ENCODE measurements around the gene COL4A2.

The COL4A2 gene

GRCh38 chr13:110291286-110291685, 15.8 kb upstream of the COL4A2 start:
- DNase-seq: no peak

GRCh38 chr13:110293037-110293436, 14.0 kb upstream of the COL4A2 start:
- DNase-seq: no peak

- no peak for DNase-seq
Observed at GRCh38 chr13:110293649-110294048, 13.4 kb upstream of the COL4A2 start.

GRCh38 chr13:110294146-110294545, 12.9 kb upstream of the COL4A2 start:
- no peak for DNase-seq

- no peak for DNase-seq
Observed at GRCh38 chr13:110294622-110295021, 12.5 kb upstream of the COL4A2 start.

- no peak for DNase-seq
Observed at GRCh38 chr13:110297011-110297410, 10.1 kb upstream of the COL4A2 start.

GRCh38 chr13:110297766-110298504, 9.1 kb upstream of the COL4A2 start:
- DNase-seq: no peak

- no peak for DNase-seq
Observed at GRCh38 chr13:110298505-110299282, 8.4 kb upstream of the COL4A2 start.

- no peak for DNase-seq
Observed at GRCh38 chr13:110299283-110299840, 7.7 kb upstream of the COL4A2 start.

- DNase-seq: no peak
Observed at GRCh38 chr13:110300090-110300815, 6.8 kb upstream of the COL4A2 start.

GRCh38 chr13:110301083-110301482, 6.0 kb upstream of the COL4A2 start:
- DNase-seq: no peak

GRCh38 chr13:110301606-110302553, 5.2 kb upstream of the COL4A2 start:
- no peak for DNase-seq

GRCh38 chr13:110302997-110303396, 4.1 kb upstream of the COL4A2 start:
- DNase-seq: no peak

GRCh38 chr13:110303644-110304043, 3.4 kb upstream of the COL4A2 start:
- no peak for DNase-seq

- DNase-seq: no peak
Observed at GRCh38 chr13:110304256-110304655, 2.8 kb upstream of the COL4A2 start.

GRCh38 chr13:110305001-110305400, 2.1 kb upstream of the COL4A2 start:
- DNase-seq: no peak

- DNase-seq: no peak
Observed at GRCh38 chr13:110305544-110305943, 1.5 kb upstream of the COL4A2 start.

- DNase-seq: no peak
Observed at GRCh38 chr13:110305949-110306339, 1.1 kb upstream of the COL4A2 start.

GRCh38 chr13:110306340-110306959, 634 bp upstream of the COL4A2 start:
- DNase-seq: no peak

GRCh38 chr13:110307767-110308655, 927 bp downstream of the COL4A2 start:
- DNase-seq: peak; percentile 11
